OCI-LY7 (cell line): ENCODE data around the gene SCCPDH. TPM values are rescaled to one million over a fixed set of nuclear protein-coding genes. Genes with fewer than 3 reads are reported as not detected.

Experiments
- BruUV-seq: library from RNA; stranded (reverse); fragments of 400-500 nt; replicated peaks from 2 replicates; lab custom pipeline; 2021; lab: Mats Ljungman, UMichigan
- CTCF ChIA-PET: fragments of 300-600 bp; sonication (Branson Sonifier 250); formaldehyde crosslinking; loops from one replicate; lab custom pipeline; 2022; ENCODE audit warnings: antibody characterized with exemption; ENCODE audit not compliant: unreplicated experiment; lab: Charles Lee
- POLR2A ChIA-PET: fragments of 300-600 bp; sonication (Branson Sonifier 250); formaldehyde crosslinking; loops from one replicate; lab custom pipeline; 2022; ENCODE audit warnings: antibody characterized with exemption; lab: Charles Lee
- DNase-seq: peaks from one replicate; pipeline ENCODE4 v3.0.0-alpha.2; 2015; ENCODE audit warnings: low spot score
- H2AFZ ChIP-seq: fragments of 200-600 bp; sonication (generic), shearing (Covaris generic); 2 replicates; pipeline ENCODE4 v1.6.1; 2014; ENCODE audit warnings: mild to moderate bottlenecking, antibody characterized with exemption, low read length, moderate library complexity
- H3K27ac ChIP-seq: fragments of 200-600 bp; sonication (generic); 2 replicates; pipeline ENCODE4 v1.5.1; 2014; ENCODE audit warnings: mixed run types, low read depth, mild to moderate bottlenecking, moderate library complexity, low read length, inconsistent platforms; ENCODE audit not compliant: poor library complexity, severe bottlenecking
- H3K36me3 ChIP-seq: fragments of 200-600 bp; sonication (generic); 2 replicates; pipeline ENCODE4 v1.6.1; 2014; ENCODE audit warnings: mild to moderate bottlenecking, antibody characterized with exemption, low read length, moderate library complexity, mixed read lengths; ENCODE audit not compliant: insufficient read depth
- H3K4me1 ChIP-seq: fragments of 200-600 bp; sonication (generic); 2 replicates; pipeline ENCODE4 v1.5.1; 2014; ENCODE audit warnings: mild to moderate bottlenecking, low read length; ENCODE audit not compliant: insufficient read depth, poor library complexity, severe bottlenecking
- H3K4me2 ChIP-seq: fragments of 200-600 bp; sonication (generic); 2 replicates; pipeline ENCODE4 v1.6.1; 2014; ENCODE audit warnings: mild to moderate bottlenecking, low read length
- H3K4me3 ChIP-seq: fragments of 200-600 bp; sonication (generic); 2 replicates; pipeline ENCODE4 v1.5.1; 2014; ENCODE audit warnings: mild to moderate bottlenecking, low read depth, low read length; ENCODE audit not compliant: poor library complexity, severe bottlenecking
- H3K79me2 ChIP-seq: fragments of 200-600 bp; sonication (generic); 2 replicates; pipeline ENCODE4 v1.6.1; 2016; ENCODE audit warnings: low read depth, mild to moderate bottlenecking, low read length, moderate library complexity, mixed read lengths; ENCODE audit not compliant: insufficient read depth
- H3K9me2 ChIP-seq: fragments of 200-600 bp; sonication (generic); 2 replicates; pipeline ENCODE4 v1.6.1; 2016; ENCODE audit warnings: mild to moderate bottlenecking, low read length, mixed read lengths; ENCODE audit not compliant: insufficient read depth
- H3K9me3 ChIP-seq: fragments of 200-600 bp; sonication (generic); 2 replicates; pipeline ENCODE4 v1.6.1; 2014; ENCODE audit warnings: mild to moderate bottlenecking, mixed run types, low read length, mixed read lengths
- H4K20me1 ChIP-seq: fragments of 200-600 bp; sonication (generic); 2 replicates; pipeline ENCODE4 v1.6.1; 2014; ENCODE audit warnings: mild to moderate bottlenecking, antibody characterized with exemption, low read length, moderate library complexity, mixed read lengths; ENCODE audit not compliant: insufficient read depth
- CTCF ChIP-seq: fragments of 200-600 bp; sonication (generic); conservative IDR thresholded peaks from 2 replicates; pipeline ENCODE4 v1.5.1; 2014; ENCODE audit warnings: mild to moderate bottlenecking, antibody characterized with exemption, low read length, moderate library complexity, mixed read lengths
- EZH2phosphoT487 ChIP-seq: fragments of 200-600 bp; sonication (generic); IDR thresholded peaks from 2 replicates; pipeline ENCODE4 v1.6.1; 2018; ENCODE audit warnings: low read depth, borderline replicate concordance, mild to moderate bottlenecking, mixed run types, antibody characterized with exemption, low read length, moderate library complexity, mixed read lengths
- intact Hi-C: fragments of 100-400 bp; cut with micrococcal nuclease; formaldehyde crosslinking; loops from one replicate; pipeline ENCODE4 v1.10.0; 2022; ENCODE audit not compliant: unreplicated experiment
- total RNA-seq, 2 experiments: library from RNA; depleted of rRNA in 1 of 2; stranded (reverse); fragments of >200 nt in 1 of 2; shearing (Covaris generic) in 1 of 2; gene quantifications; 2 replicates each; pipeline ENCODE4 v1.2.3, GENCODE V29; 2014 to 2022

SCCPDH gene
- total RNA-seq, 2 experiments from 2014 or later = 1.8 to 12.2 TPM

- Histone ChIP-seq H3K9me3 (no peaks in the 10 kb centered on the region), H4K20me1 (no peaks in the 10 kb centered on the region), H3K9me2 (no peaks in the 10 kb centered on the region), H2AFZ (no peak overlapping the region), H3K4me3 (no peak overlapping the region), H3K4me2 (no peak overlapping the region), H3K4me1 (no peaks in the 10 kb centered on the region), H3K36me3 (no peaks in the 10 kb centered on the region), H3K79me2 (no peaks in the 10 kb centered on the region), H3K27ac (no peak overlapping the region)
- ChIA-PET CTCF (no interaction called here), POLR2A (interaction anchor here (0.6 kb wide), 1 partner anchor 1142 kb away, joined by 4 read pairs; no protein-coding TSS in a partner anchor)
- intact Hi-C loops = no loop called here
- TF ChIP-seq CTCF (no peak), EZH2phosphoT487 (no peak)
- no TSS peak for BruUV-seq
- DNase-seq = no peak
These were observed 70.8 kb downstream of the SCCPDH start for GRCh38 chr1:246794828-246795671.

- H3K4me1 ChIP-seq = no peaks in the 10 kb centered on the region
- CTCF ChIA-PET = no interaction called here
- POLR2A ChIA-PET = interaction anchor here (0.6 kb wide), 1 partner anchor 1141 kb away, joined by 4 read pairs; no protein-coding TSS in a partner anchor
- no peaks in the 10 kb centered on the region for H4K20me1 ChIP-seq
- no peak overlapping the region for H3K4me3 ChIP-seq
- no peak for TF ChIP-seq CTCF
- intact Hi-C loops = no loop called here
- no peaks in the 10 kb centered on the region for H3K9me2 ChIP-seq
- H3K4me2 ChIP-seq = no peak overlapping the region
- H3K79me2 ChIP-seq = no peaks in the 10 kb centered on the region
- no peak overlapping the region for H3K27ac ChIP-seq
- BruUV-seq = no TSS peak
- H2AFZ ChIP-seq = no peak overlapping the region
- no peak for DNase-seq
- H3K9me3 ChIP-seq = no peaks in the 10 kb centered on the region
- no peaks in the 10 kb centered on the region for H3K36me3 ChIP-seq
These were observed 71.9 kb downstream of the SCCPDH start for GRCh38 chr1:246795906-246796694.
